ENCODE measurements around the gene ZSWIM5. TPM values are rescaled to one million over a fixed set of nuclear protein-coding genes. Genes with fewer than 3 reads are reported as not detected.

The ZSWIM5 gene
- total RNA-seq, 1 experiment from 2014 or later: 2.2 TPM

DNA sequence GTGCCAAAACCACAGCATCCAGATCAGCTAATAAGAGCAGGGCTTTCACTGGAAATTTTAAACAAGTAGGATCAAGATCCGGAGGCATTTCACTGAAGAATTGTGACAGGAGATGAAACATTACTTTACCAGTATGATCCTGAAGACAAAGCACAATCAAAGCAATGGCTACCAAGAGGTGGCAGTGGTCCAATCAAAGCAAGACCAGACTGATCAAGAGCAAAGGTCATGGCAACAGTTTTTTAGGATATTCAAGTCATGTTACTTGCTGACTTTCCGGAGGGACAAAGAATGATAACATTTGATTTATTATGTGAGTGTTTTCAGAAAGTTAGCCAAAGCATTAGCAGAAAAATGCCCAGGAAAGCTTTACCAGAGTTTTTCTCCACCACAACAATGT is 8.2 kb downstream of the ZSWIM5 start:
- Mint-ChIP-seq H3K4me1 (peaks cover 4% of the 10 kb centered on the region), H3K27ac (no peak overlapping the region), H3K9me3 (peaks cover 22% of the 10 kb centered on the region), H3K4me3 (no peak overlapping the region), H3K27me3 (ENCODE audit: low read depth) (no peaks in the 10 kb centered on the region), H3K36me3 (no peaks in the 10 kb centered on the region)
- ChIA-PET CTCF (no interaction called here), POLR2A (no interaction called here)
- ATAC-seq (no peak), DNase-seq (ENCODE audit: low spot score) (no peak)
- TF ChIP-seq, protein P1, sequence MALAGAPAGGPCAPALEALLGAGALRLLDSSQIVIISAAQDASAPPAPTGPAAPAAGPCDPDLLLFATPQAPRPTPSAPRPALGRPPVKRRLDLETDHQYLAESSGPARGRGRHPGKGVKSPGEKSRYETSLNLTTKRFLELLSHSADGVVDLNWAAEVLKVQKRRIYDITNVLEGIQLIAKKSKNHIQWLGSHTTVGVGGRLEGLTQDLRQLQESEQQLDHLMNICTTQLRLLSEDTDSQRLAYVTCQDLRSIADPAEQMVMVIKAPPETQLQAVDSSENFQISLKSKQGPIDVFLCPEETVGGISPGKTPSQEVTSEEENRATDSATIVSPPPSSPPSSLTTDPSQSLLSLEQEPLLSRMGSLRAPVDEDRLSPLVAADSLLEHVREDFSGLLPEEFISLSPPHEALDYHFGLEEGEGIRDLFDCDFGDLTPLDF (CRISPR knock-in tag; IDR thresholded peaks at IDR 0.05): no peak
- TF ChIP-seq, protein P2, sequence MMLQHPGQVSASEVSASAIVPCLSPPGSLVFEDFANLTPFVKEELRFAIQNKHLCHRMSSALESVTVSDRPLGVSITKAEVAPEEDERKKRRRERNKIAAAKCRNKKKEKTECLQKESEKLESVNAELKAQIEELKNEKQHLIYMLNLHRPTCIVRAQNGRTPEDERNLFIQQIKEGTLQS (CRISPR knock-in tag; conservative IDR thresholded peaks at IDR 0.05): no peak
- TF ChIP-seq, protein P3, sequence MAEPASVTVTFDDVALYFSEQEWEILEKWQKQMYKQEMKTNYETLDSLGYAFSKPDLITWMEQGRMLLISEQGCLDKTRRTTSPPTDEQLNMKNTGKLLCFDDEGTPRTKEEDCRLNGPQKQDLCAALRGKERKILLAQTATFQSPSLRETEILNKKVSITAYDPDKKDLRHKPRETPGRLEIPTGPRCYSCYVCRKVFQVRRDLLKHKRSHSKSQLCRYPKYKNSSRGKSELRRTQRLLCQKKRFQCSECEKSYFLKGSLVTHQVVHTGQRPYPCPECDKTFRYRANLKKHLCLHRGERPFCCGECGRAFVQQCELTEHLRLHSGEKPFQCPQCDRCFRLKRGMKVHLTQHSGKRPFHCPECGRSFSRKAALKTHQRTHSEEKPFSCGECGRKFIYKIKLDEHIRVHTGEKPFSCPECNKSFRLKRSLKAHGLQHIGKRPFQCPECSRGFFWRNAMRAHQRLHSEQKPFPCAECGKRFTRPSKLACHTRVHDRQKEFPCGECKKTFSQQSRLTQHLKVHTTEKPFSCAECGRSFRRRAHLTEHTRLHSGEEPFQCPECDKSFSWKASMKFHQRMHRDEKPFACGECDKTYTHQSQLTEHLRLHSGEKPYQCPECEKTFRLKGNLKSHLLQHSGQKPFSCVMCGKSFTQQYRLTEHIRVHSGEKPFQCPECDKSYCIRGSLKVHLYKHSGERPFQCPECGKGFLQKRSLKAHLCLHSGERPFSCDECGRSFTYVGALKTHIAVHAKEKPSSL (CRISPR knock-in tag; conservative IDR thresholded peaks at IDR 0.05): no peak
- TF ChIP-seq, protein P4, sequence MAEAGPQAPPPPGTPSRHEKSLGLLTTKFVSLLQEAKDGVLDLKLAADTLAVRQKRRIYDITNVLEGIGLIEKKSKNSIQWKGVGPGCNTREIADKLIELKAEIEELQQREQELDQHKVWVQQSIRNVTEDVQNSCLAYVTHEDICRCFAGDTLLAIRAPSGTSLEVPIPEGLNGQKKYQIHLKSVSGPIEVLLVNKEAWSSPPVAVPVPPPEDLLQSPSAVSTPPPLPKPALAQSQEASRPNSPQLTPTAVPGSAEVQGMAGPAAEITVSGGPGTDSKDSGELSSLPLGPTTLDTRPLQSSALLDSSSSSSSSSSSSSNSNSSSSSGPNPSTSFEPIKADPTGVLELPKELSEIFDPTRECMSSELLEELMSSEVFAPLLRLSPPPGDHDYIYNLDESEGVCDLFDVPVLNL (CRISPR knock-in tag; IDR thresholded peaks at IDR 0.05; ENCODE audit: borderline replicate concordance, low read depth): no peak
- TF ChIP-seq EMX1 (CRISPR knock-in tag; IDR thresholded peaks at IDR 0.05) (no peak), NR1H2 (CRISPR knock-in tag; IDR thresholded peaks at IDR 0.05) (no peak), GRHL2 (CRISPR knock-in tag; IDR thresholded peaks at IDR 0.05; ENCODE audit: insufficient replicate concordance, severe bottlenecking) (no peak), FOXP1 (CRISPR knock-in tag; IDR thresholded peaks at IDR 0.05; ENCODE audit: borderline replicate concordance) (no peak), NFE2L1 (CRISPR knock-in tag; IDR thresholded peaks at IDR 0.05) (no peak), TP53 (CRISPR knock-in tag; IDR thresholded peaks at IDR 0.05) (no peak), SMAD3 (CRISPR knock-in tag; IDR thresholded peaks at IDR 0.05; ENCODE audit: borderline replicate concordance) (no peak), TEAD1 (CRISPR knock-in tag; IDR thresholded peaks at IDR 0.05) (no peak), IRF2 (CRISPR knock-in tag; IDR thresholded peaks at IDR 0.05; ENCODE audit: borderline replicate concordance, low read depth) (no peak), ELF4 (CRISPR knock-in tag; IDR thresholded peaks at IDR 0.05; ENCODE audit: low read depth) (no peak), KAT7 (CRISPR knock-in tag; IDR thresholded peaks at IDR 0.05; ENCODE audit: borderline replicate concordance) (no peak)
- TF ChIP-seq, protein P5, sequence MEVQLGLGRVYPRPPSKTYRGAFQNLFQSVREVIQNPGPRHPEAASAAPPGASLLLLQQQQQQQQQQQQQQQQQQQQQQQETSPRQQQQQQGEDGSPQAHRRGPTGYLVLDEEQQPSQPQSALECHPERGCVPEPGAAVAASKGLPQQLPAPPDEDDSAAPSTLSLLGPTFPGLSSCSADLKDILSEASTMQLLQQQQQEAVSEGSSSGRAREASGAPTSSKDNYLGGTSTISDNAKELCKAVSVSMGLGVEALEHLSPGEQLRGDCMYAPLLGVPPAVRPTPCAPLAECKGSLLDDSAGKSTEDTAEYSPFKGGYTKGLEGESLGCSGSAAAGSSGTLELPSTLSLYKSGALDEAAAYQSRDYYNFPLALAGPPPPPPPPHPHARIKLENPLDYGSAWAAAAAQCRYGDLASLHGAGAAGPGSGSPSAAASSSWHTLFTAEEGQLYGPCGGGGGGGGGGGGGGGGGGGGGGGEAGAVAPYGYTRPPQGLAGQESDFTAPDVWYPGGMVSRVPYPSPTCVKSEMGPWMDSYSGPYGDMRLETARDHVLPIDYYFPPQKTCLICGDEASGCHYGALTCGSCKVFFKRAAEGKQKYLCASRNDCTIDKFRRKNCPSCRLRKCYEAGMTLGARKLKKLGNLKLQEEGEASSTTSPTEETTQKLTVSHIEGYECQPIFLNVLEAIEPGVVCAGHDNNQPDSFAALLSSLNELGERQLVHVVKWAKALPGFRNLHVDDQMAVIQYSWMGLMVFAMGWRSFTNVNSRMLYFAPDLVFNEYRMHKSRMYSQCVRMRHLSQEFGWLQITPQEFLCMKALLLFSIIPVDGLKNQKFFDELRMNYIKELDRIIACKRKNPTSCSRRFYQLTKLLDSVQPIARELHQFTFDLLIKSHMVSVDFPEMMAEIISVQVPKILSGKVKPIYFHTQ (CRISPR knock-in tag; IDR thresholded peaks at IDR 0.05): no peak
- TF ChIP-seq, protein P6, sequence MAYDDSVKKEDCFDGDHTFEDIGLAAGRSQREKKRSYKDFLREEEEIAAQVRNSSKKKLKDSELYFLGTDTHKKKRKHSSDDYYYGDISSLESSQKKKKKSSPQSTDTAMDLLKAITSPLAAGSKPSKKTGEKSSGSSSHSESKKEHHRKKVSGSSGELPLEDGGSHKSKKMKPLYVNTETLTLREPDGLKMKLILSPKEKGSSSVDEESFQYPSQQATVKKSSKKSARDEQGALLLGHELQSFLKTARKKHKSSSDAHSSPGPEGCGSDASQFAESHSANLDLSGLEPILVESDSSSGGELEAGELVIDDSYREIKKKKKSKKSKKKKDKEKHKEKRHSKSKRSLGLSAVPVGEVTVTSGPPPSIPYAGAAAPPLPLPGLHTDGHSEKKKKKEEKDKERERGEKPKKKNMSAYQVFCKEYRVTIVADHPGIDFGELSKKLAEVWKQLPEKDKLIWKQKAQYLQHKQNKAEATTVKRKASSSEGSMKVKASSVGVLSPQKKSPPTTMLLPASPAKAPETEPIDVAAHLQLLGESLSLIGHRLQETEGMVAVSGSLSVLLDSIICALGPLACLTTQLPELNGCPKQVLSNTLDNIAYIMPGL (CRISPR knock-in tag; IDR thresholded peaks at IDR 0.05): no peak
- TF ChIP-seq, protein P7, sequence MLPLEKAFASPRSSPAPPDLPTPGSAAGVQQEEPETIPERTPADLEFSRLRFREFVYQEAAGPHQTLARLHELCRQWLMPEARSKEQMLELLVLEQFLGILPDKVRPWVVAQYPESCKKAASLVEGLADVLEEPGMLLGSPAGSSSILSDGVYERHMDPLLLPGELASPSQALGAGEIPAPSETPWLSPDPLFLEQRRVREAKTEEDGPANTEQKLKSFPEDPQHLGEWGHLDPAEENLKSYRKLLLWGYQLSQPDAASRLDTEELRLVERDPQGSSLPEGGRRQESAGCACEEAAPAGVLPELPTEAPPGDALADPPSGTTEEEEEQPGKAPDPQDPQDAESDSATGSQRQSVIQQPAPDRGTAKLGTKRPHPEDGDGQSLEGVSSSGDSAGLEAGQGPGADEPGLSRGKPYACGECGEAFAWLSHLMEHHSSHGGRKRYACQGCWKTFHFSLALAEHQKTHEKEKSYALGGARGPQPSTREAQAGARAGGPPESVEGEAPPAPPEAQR (CRISPR knock-in tag; IDR thresholded peaks at IDR 0.05): no peak
- TF ChIP-seq, protein P8, sequence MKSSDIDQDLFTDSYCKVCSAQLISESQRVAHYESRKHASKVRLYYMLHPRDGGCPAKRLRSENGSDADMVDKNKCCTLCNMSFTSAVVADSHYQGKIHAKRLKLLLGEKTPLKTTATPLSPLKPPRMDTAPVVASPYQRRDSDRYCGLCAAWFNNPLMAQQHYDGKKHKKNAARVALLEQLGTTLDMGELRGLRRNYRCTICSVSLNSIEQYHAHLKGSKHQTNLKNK (CRISPR knock-in tag; IDR thresholded peaks at IDR 0.05): no peak

All from WTC11 (cell line).